Breast epithelium (tissue), 3 donors: ENCODE measurements around the gene GREM2.

Experiments used
- POLR2A ChIP-seq: fragments of 450-650 bp; IDR thresholded peaks from one replicate; pipeline ENCODE4 v1.6.1; 2016; ENCODE audit warnings: antibody characterized with exemption, mild to moderate bottlenecking, moderate library complexity
- POLR2AphosphoS5 ChIP-seq, 3 donors: sonication (generic); formaldehyde crosslinking; IDR thresholded peaks; one replicate each; pipeline ENCODE4 v1.6.1; 2017; ENCODE audit warnings: antibody characterized with exemption in 3 of 3
- TF ChIP-seq, protein P1 (sequence below), 3 donors: fragments of 450-650 bp; IDR thresholded peaks; one replicate each; pipeline ENCODE4 v1.5.1; 2016 to 2017; ENCODE audit warnings: antibody characterized with exemption in 3 of 3, mild to moderate bottlenecking in 3 of 3, moderate library complexity in 3 of 3

GRCh38 chr1:240508201-240508600 is 103.8 kb downstream of the GREM2 start:
- TF ChIP-seq, protein P1, sequence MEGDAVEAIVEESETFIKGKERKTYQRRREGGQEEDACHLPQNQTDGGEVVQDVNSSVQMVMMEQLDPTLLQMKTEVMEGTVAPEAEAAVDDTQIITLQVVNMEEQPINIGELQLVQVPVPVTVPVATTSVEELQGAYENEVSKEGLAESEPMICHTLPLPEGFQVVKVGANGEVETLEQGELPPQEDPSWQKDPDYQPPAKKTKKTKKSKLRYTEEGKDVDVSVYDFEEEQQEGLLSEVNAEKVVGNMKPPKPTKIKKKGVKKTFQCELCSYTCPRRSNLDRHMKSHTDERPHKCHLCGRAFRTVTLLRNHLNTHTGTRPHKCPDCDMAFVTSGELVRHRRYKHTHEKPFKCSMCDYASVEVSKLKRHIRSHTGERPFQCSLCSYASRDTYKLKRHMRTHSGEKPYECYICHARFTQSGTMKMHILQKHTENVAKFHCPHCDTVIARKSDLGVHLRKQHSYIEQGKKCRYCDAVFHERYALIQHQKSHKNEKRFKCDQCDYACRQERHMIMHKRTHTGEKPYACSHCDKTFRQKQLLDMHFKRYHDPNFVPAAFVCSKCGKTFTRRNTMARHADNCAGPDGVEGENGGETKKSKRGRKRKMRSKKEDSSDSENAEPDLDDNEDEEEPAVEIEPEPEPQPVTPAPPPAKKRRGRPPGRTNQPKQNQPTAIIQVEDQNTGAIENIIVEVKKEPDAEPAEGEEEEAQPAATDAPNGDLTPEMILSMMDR (IDR thresholded peaks at IDR 0.05): no peak
- TF ChIP-seq POLR2A (no peak), POLR2AphosphoS5 (IDR thresholded peaks at IDR 0.05) (no peak)
